ENCODE results near the gene NUP37.
"Not testable (repeated sequence)": the region's sequence is repeated elsewhere in the genome, so short reads cannot be mapped to it uniquely, and the experiment has no call there.

NUP37 gene

GRCh38 chr12:102119674-102120563, at the start of gene NUP37, which contains the start of gene PARPBP:
Gene NUP37 (minus strand): TSS chr12:102120114. CDS start chr12:102118518, 1,596 bp downstream.
Gene PARPBP (plus strand): TSS chr12:102120183. CDS start chr12:102123889, 3,706 bp downstream.
- Histone ChIP-seq H3K9ac (ENCODE audit: insufficient read length, low read depth) (peak within 1 kb of the TSS; percentile 96), H3K36me3 (ENCODE audit: insufficient read depth, insufficient read length, low read length) (peaks cover 58% of the 10 kb centered on the region), H3K4me3 (ENCODE audit: insufficient read length, low read depth) (peak within 1 kb of the TSS; percentile 92), H3K27me3 (ENCODE audit: insufficient read depth, insufficient read length) (no peaks in the 10 kb centered on the region), H3K4me1 (ENCODE audit: insufficient read depth, insufficient read length) (no peaks in the 10 kb centered on the region), H3K9me3 (ENCODE audit: insufficient read depth, low read length) (no peaks in the 10 kb centered on the region)
- peak; percentile 93 for DNase-seq (ENCODE audit: low read depth, low spot score)
- TF ChIP-seq SUZ12 (IDR thresholded peaks at IDR 0.05; ENCODE audit: extremely low read depth, insufficient read depth, insufficient read length) (no peak), ZNF274 (IDR thresholded peaks at IDR 0.05; ENCODE audit: low read depth, low read length) (no peak), YY1 (IDR thresholded peaks at IDR 0.05; ENCODE audit: insufficient read depth, insufficient read length) (no peak)

GRCh38 chr12:102167821-102168604, 48.1 kb upstream of the NUP37 start:
- Histone ChIP-seq H3K9me3 (ENCODE audit: insufficient read depth, low read length) (no peaks in the 10 kb centered on the region), H3K9ac (ENCODE audit: insufficient read length, low read depth) (no peak overlapping the region), H3K36me3 (ENCODE audit: insufficient read depth, insufficient read length, low read length) (peaks cover 8% of the 10 kb centered on the region), H3K4me1 (ENCODE audit: insufficient read depth, insufficient read length) (no peaks in the 10 kb centered on the region), H3K27me3 (ENCODE audit: insufficient read depth, insufficient read length) (no peaks in the 10 kb centered on the region), H3K4me3 (ENCODE audit: insufficient read length, low read depth) (no peak overlapping the region)
- no peak for DNase-seq (ENCODE audit: low read depth, low spot score)
- TF ChIP-seq ZNF274 (IDR thresholded peaks at IDR 0.05; ENCODE audit: low read depth, low read length): no peak
- no peak for TF ChIP-seq SUZ12 (IDR thresholded peaks at IDR 0.05; ENCODE audit: extremely low read depth, insufficient read depth, insufficient read length)
- no peak for TF ChIP-seq YY1 (IDR thresholded peaks at IDR 0.05; ENCODE audit: insufficient read depth, insufficient read length)

- TF ChIP-seq YY1 (IDR thresholded peaks at IDR 0.05; ENCODE audit: insufficient read depth, insufficient read length) (no peak), SUZ12 (IDR thresholded peaks at IDR 0.05; ENCODE audit: extremely low read depth, insufficient read depth, insufficient read length) (no peak), ZNF274 (IDR thresholded peaks at IDR 0.05; ENCODE audit: low read depth, low read length) (no peak)
- Histone ChIP-seq H3K4me1 (ENCODE audit: insufficient read depth, insufficient read length) (no peaks in the 10 kb centered on the region), H3K27me3 (ENCODE audit: insufficient read depth, insufficient read length) (no peaks in the 10 kb centered on the region), H3K36me3 (ENCODE audit: insufficient read depth, insufficient read length, low read length) (peaks cover 8% of the 10 kb centered on the region), H3K9me3 (ENCODE audit: insufficient read depth, low read length) (no peaks in the 10 kb centered on the region), H3K9ac (ENCODE audit: insufficient read length, low read depth) (no peak overlapping the region), H3K4me3 (ENCODE audit: insufficient read length, low read depth) (no peak overlapping the region)
- no peak for DNase-seq (ENCODE audit: low read depth, low spot score)
Measured at GRCh38 chr12:102163383-102163782, 43.5 kb upstream of the NUP37 start.

- not testable (repeated sequence) for H3K9ac ChIP-seq (ENCODE audit: insufficient read length, low read depth); H3K4me3 ChIP-seq (ENCODE audit: insufficient read length, low read depth); H3K27me3 ChIP-seq (ENCODE audit: insufficient read depth, insufficient read length); H3K9me3 ChIP-seq (ENCODE audit: insufficient read depth, low read length); H3K4me1 ChIP-seq (ENCODE audit: insufficient read depth, insufficient read length); DNase-seq (ENCODE audit: low read depth, low spot score)
- H3K36me3 ChIP-seq (ENCODE audit: insufficient read depth, insufficient read length, low read length): peaks cover 27% of the 10 kb centered on the region
Measured at GRCh38 chr12:102155206-102155605, 35.3 kb upstream of the NUP37 start.

- H3K4me3 ChIP-seq (ENCODE audit: insufficient read length, low read depth); H3K9ac ChIP-seq (ENCODE audit: insufficient read length, low read depth); DNase-seq (ENCODE audit: low read depth, low spot score); H3K4me1 ChIP-seq (ENCODE audit: insufficient read depth, insufficient read length); H3K27me3 ChIP-seq (ENCODE audit: insufficient read depth, insufficient read length); H3K9me3 ChIP-seq (ENCODE audit: insufficient read depth, low read length): not testable (repeated sequence)
- H3K36me3 ChIP-seq (ENCODE audit: insufficient read depth, insufficient read length, low read length): peaks cover 11% of the 10 kb centered on the region
Measured at GRCh38 chr12:102147062-102147587, 27.2 kb upstream of the NUP37 start.

GRCh38 chr12:102144221-102144620, 24.3 kb upstream of the NUP37 start:
- no peaks in the 10 kb centered on the region for H3K9me3 ChIP-seq (ENCODE audit: insufficient read depth, low read length)
- no peaks in the 10 kb centered on the region for H3K36me3 ChIP-seq (ENCODE audit: insufficient read depth, insufficient read length, low read length)
- no peaks in the 10 kb centered on the region for H3K27me3 ChIP-seq (ENCODE audit: insufficient read depth, insufficient read length)
- no peak overlapping the region for H3K4me3 ChIP-seq (ENCODE audit: insufficient read length, low read depth)
- H3K9ac ChIP-seq (ENCODE audit: insufficient read length, low read depth): no peak overlapping the region
- no peak for DNase-seq (ENCODE audit: low read depth, low spot score)
- TF ChIP-seq SUZ12 (IDR thresholded peaks at IDR 0.05; ENCODE audit: extremely low read depth, insufficient read depth, insufficient read length): no peak
- no peak for TF ChIP-seq ZNF274 (IDR thresholded peaks at IDR 0.05; ENCODE audit: low read depth, low read length)
- TF ChIP-seq YY1 (IDR thresholded peaks at IDR 0.05; ENCODE audit: insufficient read depth, insufficient read length): no peak
- no peaks in the 10 kb centered on the region for H3K4me1 ChIP-seq (ENCODE audit: insufficient read depth, insufficient read length)

GRCh38 chr12:102142866-102143373, 23.0 kb upstream of the NUP37 start:
- not testable (repeated sequence) for DNase-seq (ENCODE audit: low read depth, low spot score); H3K36me3 ChIP-seq (ENCODE audit: insufficient read depth, insufficient read length, low read length); H3K4me1 ChIP-seq (ENCODE audit: insufficient read depth, insufficient read length); H3K27me3 ChIP-seq (ENCODE audit: insufficient read depth, insufficient read length); H3K4me3 ChIP-seq (ENCODE audit: insufficient read length, low read depth); H3K9ac ChIP-seq (ENCODE audit: insufficient read length, low read depth); H3K9me3 ChIP-seq (ENCODE audit: insufficient read depth, low read length)

- not testable (repeated sequence) for H3K36me3 ChIP-seq (ENCODE audit: insufficient read depth, insufficient read length, low read length); H3K4me3 ChIP-seq (ENCODE audit: insufficient read length, low read depth); H3K9ac ChIP-seq (ENCODE audit: insufficient read length, low read depth); H3K9me3 ChIP-seq (ENCODE audit: insufficient read depth, low read length); DNase-seq (ENCODE audit: low read depth, low spot score); H3K4me1 ChIP-seq (ENCODE audit: insufficient read depth, insufficient read length); H3K27me3 ChIP-seq (ENCODE audit: insufficient read depth, insufficient read length)
Measured at GRCh38 chr12:102137619-102138018, 17.7 kb upstream of the NUP37 start.

- H3K4me1 ChIP-seq (ENCODE audit: insufficient read depth, insufficient read length); H3K27me3 ChIP-seq (ENCODE audit: insufficient read depth, insufficient read length); DNase-seq (ENCODE audit: low read depth, low spot score); H3K9ac ChIP-seq (ENCODE audit: insufficient read length, low read depth); H3K9me3 ChIP-seq (ENCODE audit: insufficient read depth, low read length); H3K4me3 ChIP-seq (ENCODE audit: insufficient read length, low read depth): not testable (repeated sequence)
- peaks cover 31% of the 10 kb centered on the region for H3K36me3 ChIP-seq (ENCODE audit: insufficient read depth, insufficient read length, low read length)
Measured at GRCh38 chr12:102131442-102131841, 11.5 kb upstream of the NUP37 start.

- not testable (repeated sequence) for H3K9me3 ChIP-seq (ENCODE audit: insufficient read depth, low read length); H3K9ac ChIP-seq (ENCODE audit: insufficient read length, low read depth); H3K4me1 ChIP-seq (ENCODE audit: insufficient read depth, insufficient read length); H3K27me3 ChIP-seq (ENCODE audit: insufficient read depth, insufficient read length); DNase-seq (ENCODE audit: low read depth, low spot score); H3K4me3 ChIP-seq (ENCODE audit: insufficient read length, low read depth)
- peaks cover 38% of the 10 kb centered on the region for H3K36me3 ChIP-seq (ENCODE audit: insufficient read depth, insufficient read length, low read length)
Measured at GRCh38 chr12:102130720-102131119, 10.8 kb upstream of the NUP37 start.

Data from NT2/D1 (cell line).